UCSD-AML1 (cell line): Measurements from ENCODE around the gene RMND5B.
"Not testable (repeated sequence)": the region's sequence is repeated elsewhere in the genome, so short reads cannot be mapped to it uniquely, and the experiment has no call there.

Source experiments
- DNase-seq: peaks from one replicate; lab custom pipeline; 2025; ENCODE audit not compliant: unreplicated experiment; lab: John Stamatoyannopoulos, UW

The RMND5B gene

DNA sequence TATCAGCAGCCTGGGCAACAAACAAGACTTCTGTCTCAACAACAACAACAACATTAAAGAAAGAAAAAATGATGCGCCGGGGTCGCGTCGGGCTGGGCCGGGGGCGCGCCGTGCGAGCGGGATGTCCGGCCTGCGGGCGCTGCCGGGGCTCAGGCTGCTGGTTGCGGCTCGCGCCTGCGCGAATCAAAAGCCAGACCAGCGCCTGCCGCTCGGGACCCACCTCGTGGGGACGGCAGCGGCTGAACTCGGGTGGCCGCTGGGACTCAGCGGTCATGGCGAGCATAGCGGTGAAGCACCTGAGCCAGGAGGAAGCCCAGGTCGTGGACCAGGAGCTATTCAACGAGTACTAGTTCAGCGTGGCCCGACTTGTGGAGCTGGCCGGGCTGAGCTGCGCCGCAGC, 34.8 kb downstream of the RMND5B start:
- no peak for DNase-seq

DNA sequence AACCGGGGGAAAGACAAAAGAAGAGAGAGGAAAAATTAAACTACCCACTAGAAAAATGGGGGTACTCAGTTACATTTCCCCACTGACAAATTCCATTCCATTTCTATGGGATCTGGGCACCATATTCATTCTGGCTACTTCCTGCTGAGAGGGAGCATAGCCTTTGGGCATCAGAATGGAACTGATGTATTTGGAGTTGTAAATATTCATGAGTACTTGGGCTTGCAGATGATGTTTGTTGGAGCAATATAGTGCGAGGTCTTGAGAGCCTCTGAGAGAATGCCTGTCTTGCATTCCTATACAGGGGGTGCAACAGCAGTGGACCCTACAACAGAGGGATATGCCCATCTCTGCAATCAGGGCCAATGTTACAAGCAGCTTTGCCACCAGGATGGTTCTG, 39.6 kb downstream of the RMND5B start:
- no peak for DNase-seq

DNA sequence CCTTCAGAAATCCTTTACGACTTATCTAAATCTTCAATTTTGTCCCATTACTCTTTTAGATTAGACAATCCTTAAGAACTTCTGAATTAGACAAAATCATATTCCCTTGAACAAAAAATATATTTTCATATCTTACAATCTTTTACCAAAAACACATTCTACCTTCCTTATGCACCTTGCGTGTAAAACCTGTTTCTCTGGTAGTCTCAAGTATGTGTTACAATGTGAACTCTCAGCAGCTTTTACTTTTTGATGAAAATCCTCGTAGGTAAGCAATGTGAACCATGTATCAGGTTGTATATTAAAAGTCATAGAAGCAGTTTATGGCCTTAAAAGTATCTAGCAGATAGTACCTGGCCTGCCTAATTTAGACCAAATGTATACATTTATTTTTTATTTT, 43.6 kb downstream of the RMND5B start:
- no peak for DNase-seq

DNA sequence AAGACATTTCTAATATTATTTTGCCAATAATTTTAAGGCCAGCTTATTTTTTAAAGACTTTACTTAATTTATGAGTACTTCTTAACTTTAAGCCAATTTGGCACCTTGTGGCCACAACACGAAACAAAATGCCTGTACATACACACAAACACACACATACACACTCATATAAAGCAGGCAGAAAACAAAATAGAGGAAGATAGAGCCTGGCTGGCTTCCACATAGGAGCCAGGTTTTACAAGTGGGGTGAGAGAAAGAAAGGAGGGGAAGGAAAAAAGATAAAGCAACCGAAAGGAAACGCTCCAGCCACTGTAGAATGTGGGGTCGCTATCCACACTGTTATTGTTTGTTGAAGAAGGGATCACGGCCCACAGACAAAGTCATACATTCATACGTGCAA, 46.0 kb downstream of the RMND5B start:
- DNase-seq, result no peak

DNA sequence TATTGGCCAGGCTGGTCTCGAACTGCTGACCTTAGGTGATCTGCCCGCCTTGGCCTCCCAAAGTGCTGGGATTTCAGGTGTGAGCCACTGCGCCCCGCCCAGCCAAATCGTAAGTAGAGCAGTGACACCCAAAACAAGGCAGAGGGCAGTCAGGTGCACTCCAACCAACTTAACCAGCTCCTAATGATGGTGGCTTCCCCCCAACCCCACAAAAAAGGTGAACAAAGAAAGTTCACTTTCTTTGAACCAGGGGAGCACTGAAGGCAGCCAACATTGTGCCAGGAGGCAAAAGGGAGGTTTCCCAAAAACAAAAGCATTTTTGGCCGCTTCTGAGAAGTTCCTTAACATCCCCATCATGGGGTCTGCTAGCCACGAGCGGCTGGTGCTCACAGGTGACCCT, 46.8 kb downstream of the RMND5B start:
- DNase-seq, result no peak

DNA sequence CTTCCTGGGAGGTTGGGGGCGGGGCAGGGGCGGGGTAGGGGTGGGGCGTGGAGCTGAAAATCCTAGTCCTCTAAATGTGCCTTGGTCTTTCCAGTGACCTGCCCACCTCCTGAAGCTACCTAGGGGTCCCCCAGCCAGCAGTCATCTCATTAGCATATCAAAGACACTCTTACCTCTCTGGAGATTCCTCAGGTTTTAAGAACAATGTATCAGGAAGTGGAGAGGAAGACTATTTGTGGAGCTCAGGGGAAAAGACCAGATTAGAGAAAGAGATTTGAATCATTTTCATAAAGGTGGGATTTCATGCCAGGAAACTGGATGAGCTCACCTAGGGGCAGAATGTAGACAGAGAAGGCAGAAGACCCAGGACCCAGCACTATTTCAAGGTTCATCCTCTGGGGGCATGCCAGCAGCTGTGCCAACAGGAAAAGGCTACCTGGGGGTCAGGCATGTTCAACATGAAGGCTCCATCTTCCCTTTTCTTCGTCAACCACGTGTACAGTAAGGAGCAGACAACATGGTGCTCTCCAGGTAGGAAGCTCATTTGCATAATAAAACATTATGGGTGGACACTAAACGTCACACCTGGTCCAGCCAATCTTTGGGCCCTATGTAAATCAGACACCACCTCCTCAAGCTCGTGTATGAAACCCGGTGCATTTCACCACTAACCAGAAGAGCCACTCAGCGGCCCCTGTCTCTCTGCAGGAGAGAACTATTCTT, 49.5 kb downstream of the RMND5B start:
- DNase-seq, result no peak

DNA sequence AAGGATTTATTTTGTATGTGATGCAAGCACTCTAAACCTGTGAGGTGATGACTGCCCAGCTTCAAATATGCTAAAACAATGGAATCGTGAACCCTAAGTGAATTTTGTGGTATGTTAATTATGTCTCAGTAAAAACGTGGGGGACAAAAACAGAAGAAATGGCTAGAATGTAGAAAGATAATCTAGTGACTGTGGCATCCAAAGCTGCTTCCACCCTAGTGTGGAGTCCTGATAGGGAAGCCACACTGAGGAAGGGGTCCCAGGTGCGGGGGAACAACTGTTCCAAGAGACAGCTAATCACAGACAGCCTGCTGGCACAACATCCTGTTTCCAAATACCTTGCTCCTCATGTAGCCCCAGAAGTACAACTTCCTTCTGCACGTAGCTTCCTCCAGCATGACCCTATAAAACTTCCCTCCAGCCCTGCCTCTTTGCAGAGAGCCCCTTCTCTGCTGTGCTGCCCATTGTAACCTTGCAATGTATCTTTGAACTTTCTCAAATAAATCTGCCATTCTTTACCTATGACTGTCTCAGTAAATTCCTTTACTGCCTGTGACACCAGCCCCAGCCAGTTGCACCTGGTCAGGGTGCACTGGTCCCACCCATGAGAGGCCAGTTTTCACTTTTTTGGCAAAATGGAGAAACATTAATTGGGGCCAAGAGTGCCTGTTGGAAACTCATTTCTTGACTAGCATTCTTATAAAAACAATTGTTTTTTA, 51.5 kb downstream of the RMND5B start:
- peak; percentile 61 for DNase-seq

DNA sequence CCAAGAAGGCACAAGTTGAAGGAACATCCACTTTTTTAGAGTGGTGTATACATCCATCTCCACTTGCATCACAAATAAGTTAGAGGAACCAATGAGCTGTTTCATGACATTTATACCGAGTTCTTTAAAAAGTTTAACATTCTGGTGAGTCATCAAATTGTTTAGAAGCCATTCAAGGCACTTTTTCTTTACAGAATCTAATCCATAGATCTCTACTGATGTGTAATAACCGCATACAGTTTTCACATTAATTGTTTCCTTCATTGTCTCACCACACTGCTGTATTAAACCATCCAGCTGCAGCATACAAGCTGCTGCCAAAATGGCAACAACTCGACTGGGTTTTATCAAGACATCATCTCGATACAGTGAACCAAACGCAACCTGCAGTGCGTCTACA, 55.6 kb downstream of the RMND5B start:
- DNase-seq, result no peak

DNA sequence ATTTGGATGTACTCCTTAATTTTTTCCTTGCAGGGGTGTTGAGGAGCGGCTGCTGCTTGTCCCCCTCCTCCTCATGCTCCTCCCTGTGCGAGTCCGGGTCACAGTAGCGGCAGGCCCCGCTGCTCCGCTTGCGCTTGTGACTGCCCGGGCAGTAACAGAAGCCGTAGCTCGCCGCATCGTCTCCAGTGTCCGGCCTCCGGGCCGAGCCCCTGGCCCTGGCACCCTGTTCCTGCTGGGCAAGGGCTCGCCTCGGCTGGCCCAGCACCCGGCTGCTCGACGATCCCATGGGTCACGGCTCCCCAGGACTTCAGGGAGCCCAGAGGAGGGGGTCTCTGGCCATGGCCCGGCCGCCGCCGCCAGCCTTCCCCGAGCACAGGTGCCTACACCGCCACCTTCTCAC, 56.2 kb downstream of the RMND5B start, which contains the start of gene GMCL2:
TSS of gene GMCL2 (minus strand) at position 358 of the 400 bp plus-strand sequence. CDS start at position 286, 72 bp downstream.
- no peak for DNase-seq

DNA sequence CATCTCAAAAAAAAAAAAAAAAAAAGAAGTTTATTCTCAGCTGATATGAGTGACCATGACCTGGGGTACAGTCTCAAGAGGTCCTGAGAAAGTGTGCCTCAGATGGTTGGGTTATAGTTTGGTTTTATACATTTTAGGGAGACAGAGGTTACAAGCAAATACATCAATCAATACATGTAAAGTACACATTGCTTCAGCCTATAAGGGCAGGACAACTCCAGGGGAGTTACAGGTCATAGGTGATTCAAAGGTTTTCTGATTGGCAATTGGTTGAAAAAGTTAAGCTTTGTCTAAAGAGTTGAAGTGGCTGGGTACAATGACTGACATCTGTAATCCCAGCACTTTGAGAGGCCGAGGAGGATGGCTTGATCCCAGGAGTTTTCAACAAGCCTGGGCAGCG, 58.6 kb downstream of the RMND5B start:
- DNase-seq, result no peak

DNA sequence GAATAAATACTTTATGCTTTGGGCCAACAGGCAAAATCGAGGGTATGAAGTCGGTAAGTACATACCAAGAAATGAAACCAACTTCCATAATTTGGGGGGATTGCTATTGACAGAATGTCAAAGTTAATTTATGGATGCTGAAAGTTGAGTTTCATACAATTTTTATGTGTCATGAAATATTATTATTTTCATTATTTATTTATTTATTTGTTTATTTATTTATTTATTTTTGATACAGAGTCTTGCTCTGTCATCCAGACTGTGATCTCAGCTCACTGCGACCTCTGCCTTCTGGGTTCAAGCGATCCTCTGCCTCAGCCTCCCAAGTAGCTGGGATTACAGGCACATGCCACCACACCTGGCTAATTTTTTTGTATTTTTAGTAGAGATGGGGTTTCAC, 60.8 kb downstream of the RMND5B start:
- no peak for DNase-seq

DNA sequence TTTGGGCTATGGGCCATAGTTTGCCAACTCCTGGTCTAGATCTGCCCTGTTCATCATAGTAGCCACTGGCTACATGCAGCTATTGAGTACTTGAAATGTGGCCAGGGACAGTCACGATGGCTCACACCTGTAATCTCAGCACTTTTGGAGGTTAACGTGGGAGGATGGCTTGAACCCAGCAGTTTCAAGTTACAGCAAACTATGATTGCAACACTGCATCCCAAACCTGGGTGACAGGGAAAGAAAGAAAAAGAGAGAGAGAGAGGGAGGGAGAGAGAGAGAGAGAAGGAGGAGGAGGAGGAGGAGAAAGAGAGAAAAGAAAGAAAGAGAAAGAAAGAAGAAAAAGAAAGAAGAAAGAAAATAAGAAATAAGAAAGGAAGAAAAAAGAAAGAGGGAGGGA, 61.4 kb downstream of the RMND5B start:
- no peak for DNase-seq

DNA sequence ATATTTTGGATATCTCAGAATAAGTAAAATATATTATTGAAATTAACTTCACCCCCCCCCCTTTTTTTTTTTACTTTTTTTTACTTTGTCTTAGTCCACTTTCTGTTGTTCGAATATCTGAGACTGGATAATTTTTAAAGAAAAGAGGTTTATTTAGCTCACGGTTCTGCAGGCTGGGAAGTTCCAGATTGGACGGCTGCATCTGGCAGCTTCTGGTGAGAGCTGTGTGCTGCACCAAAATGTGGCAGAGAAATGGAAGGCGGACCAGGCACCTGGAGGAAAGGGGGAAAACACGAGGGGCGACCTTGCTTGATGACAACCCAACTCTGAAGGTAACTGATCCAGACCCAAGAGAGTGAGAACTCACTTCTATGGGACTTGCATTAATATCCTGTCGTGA, 62.0 kb downstream of the RMND5B start:
- DNase-seq, result no peak

DNA sequence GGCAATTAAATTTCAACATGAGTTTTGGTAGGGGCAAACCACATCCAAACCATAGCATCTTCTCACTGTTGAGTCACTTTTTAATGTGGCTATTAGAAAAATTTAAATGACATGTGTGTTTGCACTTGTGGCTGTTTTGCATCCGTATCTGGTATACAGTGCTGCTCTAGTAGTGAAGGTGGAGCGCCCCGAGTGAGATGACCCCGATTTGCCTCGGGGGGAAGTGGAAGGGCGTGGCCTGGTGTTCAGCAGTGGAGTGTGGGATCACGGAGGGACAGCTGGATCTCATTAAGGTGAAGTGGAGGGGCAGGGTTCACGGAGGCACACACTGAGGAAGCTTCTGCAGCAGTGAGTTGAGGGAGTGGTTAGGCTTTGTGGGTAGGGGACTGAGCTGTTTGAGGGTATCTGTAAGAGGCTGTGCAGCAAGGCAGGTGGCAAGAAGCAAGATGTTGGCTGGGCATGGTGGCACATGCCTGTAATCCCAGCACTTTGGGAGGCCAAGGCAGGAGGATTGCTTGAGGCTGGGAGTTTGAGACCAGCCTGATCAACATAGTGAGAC, 62.5 kb downstream of the RMND5B start:
- DNase-seq, result no peak

DNA sequence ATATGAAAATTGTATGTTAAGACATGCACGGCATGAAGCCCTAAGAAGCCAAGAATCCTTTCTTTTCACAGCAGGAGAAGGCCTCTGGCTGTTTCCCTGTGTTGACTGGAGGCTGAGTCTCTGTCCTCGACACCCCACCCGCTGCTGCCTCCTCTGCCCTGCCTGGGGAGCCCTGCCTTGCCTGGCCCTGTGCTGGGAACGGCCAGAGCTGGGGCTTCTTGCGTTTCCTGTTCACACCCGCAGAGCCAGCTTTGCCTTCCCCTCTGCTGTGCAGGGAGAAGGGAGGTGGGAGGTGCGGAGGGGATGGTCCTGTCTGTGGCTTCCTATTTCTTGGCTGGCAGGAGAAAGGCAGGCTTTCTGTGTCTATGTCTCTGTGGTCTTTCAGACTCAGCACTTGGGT, 63.2 kb downstream of the RMND5B start:
- peak; percentile 70 for DNase-seq

DNA sequence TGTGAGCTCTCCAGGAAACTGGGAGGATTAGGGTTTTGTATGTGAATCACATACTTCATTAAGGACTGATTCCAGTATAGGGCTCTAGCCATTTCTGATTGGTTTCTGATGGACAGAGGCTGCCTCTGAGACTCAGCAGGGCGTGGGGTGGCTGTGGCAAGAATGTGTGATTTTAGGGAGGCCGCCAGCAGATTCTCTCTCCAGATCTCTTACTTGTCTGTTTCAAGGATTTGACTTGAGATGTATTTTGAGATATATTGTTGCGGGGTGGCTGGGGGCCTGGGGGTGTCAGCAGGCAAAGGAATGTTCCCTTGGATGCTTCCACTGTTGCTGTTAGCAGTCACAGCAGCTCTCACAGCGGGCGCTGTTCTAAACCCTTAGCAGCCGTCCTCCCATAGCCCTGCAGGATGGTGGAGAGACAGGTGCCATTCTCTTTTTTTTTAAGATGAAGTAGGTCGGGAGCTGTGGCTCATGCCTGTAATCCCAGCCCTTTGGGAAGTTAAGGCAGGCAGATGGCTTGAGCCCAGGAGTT, 65.5 kb downstream of the RMND5B start:
- DNase-seq, result no peak

DNA sequence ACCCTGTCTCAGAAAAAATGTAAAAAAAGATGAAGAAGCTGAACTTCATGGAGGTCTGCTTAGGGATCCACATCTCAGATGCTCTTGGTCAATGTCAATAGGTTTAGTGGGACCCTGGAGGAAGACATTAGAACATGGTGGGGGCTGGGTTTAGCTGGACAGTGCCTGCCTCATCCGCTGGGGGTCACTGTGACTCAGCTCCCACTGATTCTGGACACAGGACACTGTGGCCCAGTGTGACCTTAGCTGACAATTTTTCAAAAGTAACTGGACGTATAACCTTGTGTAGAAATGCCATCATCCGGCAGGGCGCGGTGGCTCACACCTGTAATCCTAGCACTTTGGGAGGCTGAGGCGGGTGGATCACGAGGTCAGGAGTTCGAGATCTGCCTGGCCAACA, 66.2 kb downstream of the RMND5B start:
- no peak for DNase-seq

DNA sequence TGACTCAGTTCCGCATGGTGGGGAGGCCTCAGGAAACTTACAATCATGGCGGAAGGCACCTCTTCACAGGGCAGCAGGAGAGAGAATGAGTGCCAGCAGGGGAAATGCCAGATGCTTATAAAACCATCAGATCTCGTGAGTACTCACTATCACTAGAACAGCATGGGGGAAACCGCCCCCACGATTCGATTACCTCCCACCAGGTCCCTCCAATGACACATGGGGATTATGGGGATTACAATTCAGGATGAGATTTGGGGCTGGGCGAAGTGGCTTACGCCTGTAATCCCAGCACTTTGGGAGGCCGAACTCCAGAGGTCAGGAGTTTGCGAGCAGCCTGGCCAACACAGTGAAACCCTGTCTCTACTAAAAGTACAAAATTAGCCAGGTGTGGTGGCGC, 67.3 kb downstream of the RMND5B start:
- not testable (repeated sequence) for DNase-seq

DNA sequence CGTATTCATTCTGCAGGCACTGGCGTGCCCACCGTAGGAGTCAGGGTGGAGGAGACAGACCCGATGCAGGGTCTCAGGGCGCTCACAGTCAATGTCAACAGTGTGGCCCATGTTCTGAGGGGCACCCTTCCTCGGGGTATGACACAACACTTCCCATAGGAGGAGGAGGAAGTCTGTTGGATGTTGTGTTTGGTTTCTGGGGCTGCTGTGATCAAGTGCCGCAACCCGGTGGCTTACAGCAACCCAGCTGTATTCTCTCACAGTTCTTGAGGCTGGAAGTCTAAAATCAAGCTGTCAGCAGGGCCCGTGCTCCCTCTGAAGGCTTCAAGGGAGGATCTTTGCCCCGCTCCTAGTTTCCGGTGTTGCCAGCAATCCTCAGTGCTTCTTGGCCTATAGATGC, 67.9 kb downstream of the RMND5B start:
- no peak for DNase-seq

DNA sequence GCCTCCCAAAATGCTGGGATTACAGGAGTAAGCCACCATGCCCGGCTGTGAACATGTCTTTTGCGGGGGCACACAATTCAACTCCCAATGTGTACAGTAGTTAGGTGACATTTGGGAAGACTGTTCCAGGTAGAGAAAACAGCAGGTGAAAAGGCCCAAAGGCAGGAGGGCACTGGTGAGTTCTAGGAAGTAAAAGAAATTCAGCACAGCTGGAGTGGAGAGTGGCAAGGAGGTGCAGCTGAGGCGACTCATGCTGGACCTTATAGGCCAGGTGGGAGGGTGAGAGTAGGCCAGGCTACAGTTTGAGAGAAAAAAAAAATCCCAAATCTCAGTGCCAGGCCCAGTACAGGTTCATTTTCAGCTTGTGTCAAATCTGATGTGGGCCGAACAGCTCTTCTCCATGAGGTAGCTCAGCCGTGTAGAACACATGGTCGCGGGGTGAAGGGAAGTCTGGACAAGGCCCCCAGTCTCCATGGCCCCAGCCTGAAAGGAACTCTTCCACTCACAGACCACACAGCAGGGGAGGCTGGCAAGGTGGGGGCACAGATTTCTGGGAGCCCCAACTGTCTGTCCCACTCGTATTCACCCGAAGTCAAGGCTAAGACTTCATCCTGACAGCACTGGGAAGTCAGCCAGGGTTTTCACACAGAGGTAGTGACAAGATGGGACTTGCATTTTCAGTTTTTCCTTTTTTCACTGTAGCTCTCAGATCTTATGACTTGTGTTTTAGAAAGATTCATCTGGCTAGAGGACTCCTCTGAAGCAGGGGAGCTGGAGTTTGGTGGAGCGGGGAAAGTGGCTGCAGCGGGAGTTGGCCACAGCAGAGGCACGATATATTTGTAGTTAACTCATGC, 69.0 kb downstream of the RMND5B start:
- no peak for DNase-seq
